H1 (cell line): ENCODE data around the gene LTBP1. TPM values are rescaled to one million over a fixed set of nuclear protein-coding genes. Genes with fewer than 3 reads are reported as not detected.

Experiments
- CTCF ChIA-PET: fragments of 300-600 bp; sonication (Branson Sonifier 250); formaldehyde crosslinking; loops from one replicate; lab custom pipeline; 2021; ENCODE audit not compliant: partially characterized antibody; lab: Charles Lee
- POLR2A ChIA-PET: fragments of 300-600 bp; sonication (Branson Sonifier 250); formaldehyde crosslinking; loops from one replicate; lab custom pipeline; 2021; ENCODE audit warnings: inconsistent platforms; ENCODE audit not compliant: partially characterized antibody; lab: Charles Lee
- DNase-seq, 2 experiments: peaks; one replicate each; pipeline versions ENCODE4 v3.0.0 to v3.0.0-alpha.2; 2010 to 2022; ENCODE audit warnings: low spot score in 2 of 2, low read depth in 1 of 2, mixed read lengths in 1 of 2
- FAIRE-seq: peaks from 2 replicates; lab custom pipeline; 2011; peaks lifted over from hg19 to GRCh38; lab: Jason Lieb, UNC
- H2AFZ ChIP-seq: 2 replicates; pipeline ENCODE4 v1.8.1; 2012; ENCODE audit warnings: low read length, inconsistent platforms
- H2AK5ac ChIP-seq: 2 replicates; pipeline ENCODE4 v1.6.1; 2013; ENCODE audit warnings: low read depth, low read length
- H2BK120ac ChIP-seq: replicated peaks from 2 replicates; pipeline ENCODE3; 2013; ENCODE audit warnings: low read depth, low read length, inconsistent platforms
- H2BK12ac ChIP-seq: 2 replicates; pipeline ENCODE4 v1.6.1; 2013; ENCODE audit warnings: low read depth, low read length
- H2BK15ac ChIP-seq: 2 replicates; pipeline ENCODE4 v1.6.1; 2013; ENCODE audit warnings: low read length
- H2BK20ac ChIP-seq: 2 replicates; pipeline ENCODE4 v1.6.1; 2013; ENCODE audit warnings: low read length
- H2BK5ac ChIP-seq: 2 replicates; pipeline ENCODE4 v1.6.1; 2013; ENCODE audit warnings: low read depth, low read length
- H3K14ac ChIP-seq: 2 replicates; pipeline ENCODE4 v1.6.1; 2013; ENCODE audit warnings: inconsistent platforms; ENCODE audit not compliant: insufficient read length
- H3K18ac ChIP-seq: 2 replicates; pipeline ENCODE4 v1.6.1; 2013; ENCODE audit warnings: low read length; ENCODE audit errors: extremely low read depth
- H3K23ac ChIP-seq: 2 replicates; pipeline ENCODE4 v1.6.1; 2013; ENCODE audit warnings: inconsistent platforms; ENCODE audit not compliant: insufficient read length
- H3K23me2 ChIP-seq: 2 replicates; pipeline ENCODE4 v1.6.1; 2013; ENCODE audit warnings: low read depth, low read length
- H3K27ac ChIP-seq: 2 replicates; pipeline ENCODE4 v1.6.1; 2011; ENCODE audit warnings: low read depth, low read length, inconsistent platforms
- H3K27me3 ChIP-seq, 4 experiments: replicated peaks in 1 of 4; 1 replicate in 1 of 4; 2 replicates in 3 of 4; pipeline versions ENCODE4 v1.6.1 to v1.8.1; 2011 to 2013; ENCODE audit warnings: low read length in 3 of 4, mild to moderate bottlenecking in 3 of 4, inconsistent platforms in 2 of 4, mixed read lengths in 2 of 4, moderate library complexity in 1 of 4; ENCODE audit not compliant: control insufficient read depth in 3 of 4, insufficient read depth in 3 of 4; ENCODE audit errors: extremely low read depth in 1 of 4
- H3K36me3 ChIP-seq, 4 experiments: 2 replicates each; pipeline versions ENCODE4 v1.6.1 to v1.8.1; 2011 to 2013; ENCODE audit warnings: mild to moderate bottlenecking in 4 of 4, low read length in 3 of 4, moderate library complexity in 2 of 4, control low read depth in 1 of 4, inconsistent platforms in 1 of 4; ENCODE audit not compliant: insufficient read depth in 4 of 4, control insufficient read depth in 2 of 4
- H3K4ac ChIP-seq: replicated peaks from 2 replicates; pipeline ENCODE3; 2013; ENCODE audit warnings: low read length, low read depth, mixed read lengths, inconsistent platforms; ENCODE audit not compliant: insufficient read length
- H3K4me1 ChIP-seq, 4 experiments: replicated peaks in 1 of 4; 1 replicate in 1 of 4; 2 replicates in 3 of 4; pipeline versions ENCODE4 v1.6.1 to v1.8.1; 2011 to 2013; ENCODE audit warnings: low read length in 3 of 4, inconsistent platforms in 2 of 4, mixed read lengths in 1 of 4; ENCODE audit not compliant: insufficient read depth in 4 of 4, control insufficient read depth in 3 of 4
- H3K4me2 ChIP-seq, 2 experiments: 2 replicates each; pipeline versions ENCODE4 v1.6.1 to v1.8.1; 2011 to 2013; ENCODE audit warnings: low read depth in 2 of 2, low read length in 2 of 2, control low read depth in 1 of 2, inconsistent platforms in 1 of 2, mild to moderate bottlenecking in 1 of 2; ENCODE audit not compliant: insufficient read depth in 1 of 2
- H3K4me3 ChIP-seq, 4 experiments: fragments of 200-600, 300-600 bp in 1 of 4; sonication (generic), shearing (Covaris generic), sonication (Bioruptor Twin) in 1 of 4; 2 replicates each; pipeline versions ENCODE4 v1.5.1 to v1.8.1; 2011 to 2016; ENCODE audit warnings: low read length in 4 of 4, low read depth in 3 of 4, control low read depth in 2 of 4, inconsistent platforms in 2 of 4, mild to moderate bottlenecking in 2 of 4, mixed read lengths in 1 of 4, moderate library complexity in 1 of 4; ENCODE audit not compliant: insufficient read depth in 2 of 4; ENCODE audit errors: extremely low read depth in 1 of 4
- H3K56ac ChIP-seq: replicated peaks from 2 replicates; pipeline ENCODE3; 2013; ENCODE audit warnings: low read depth, mild to moderate bottlenecking, mixed read lengths, low read length, inconsistent platforms; ENCODE audit not compliant: insufficient read length
- H3K79me1 ChIP-seq: 2 replicates; pipeline ENCODE4 v1.6.1; 2013; ENCODE audit warnings: low read depth, low read length, control low read depth
- H3K79me2 ChIP-seq, 2 experiments: 2 replicates each; pipeline versions ENCODE4 v1.6.1 to v1.8.1; 2012 to 2013; ENCODE audit warnings: low read length in 2 of 2, mild to moderate bottlenecking in 2 of 2, inconsistent platforms in 1 of 2; ENCODE audit not compliant: insufficient read depth in 2 of 2, control insufficient read depth in 1 of 2
- H3K9ac ChIP-seq, 4 experiments: replicated peaks in 1 of 4; 1 replicate in 1 of 4; 2 replicates in 3 of 4; pipeline versions ENCODE4 v1.6.1 to v1.8.1; 2011 to 2013; ENCODE audit warnings: low read depth in 3 of 4, low read length in 3 of 4, control low read depth in 2 of 4, mild to moderate bottlenecking in 2 of 4, moderate library complexity in 2 of 4, inconsistent platforms in 1 of 4; ENCODE audit errors: extremely low read depth in 1 of 4
- H3K9me3 ChIP-seq, 2 experiments: 2 replicates each; pipeline versions ENCODE4 v1.6.1 to v1.8.1; 2012 to 2013; ENCODE audit warnings: mild to moderate bottlenecking in 2 of 2, moderate library complexity in 2 of 2, control low read depth in 1 of 2, inconsistent platforms in 1 of 2, low read depth in 1 of 2, low read length in 1 of 2, mixed read lengths in 1 of 2; ENCODE audit not compliant: insufficient read depth in 2 of 2
- H4K20me1 ChIP-seq, 2 experiments: replicated peaks in 1 of 2; 2 replicates each; pipeline versions ENCODE3 to v1.8.1; 2011 to 2013; ENCODE audit warnings: inconsistent platforms in 2 of 2, low read length in 2 of 2, mild to moderate bottlenecking in 1 of 2; ENCODE audit not compliant: insufficient read depth in 2 of 2, control insufficient read depth in 1 of 2
- H4K5ac ChIP-seq: 2 replicates; pipeline ENCODE4 v1.6.1; 2013; ENCODE audit warnings: low read length, low read depth, mixed read lengths, inconsistent platforms; ENCODE audit not compliant: insufficient read length
- H4K8ac ChIP-seq: 2 replicates; pipeline ENCODE4 v1.8.0; 2013; ENCODE audit warnings: mild to moderate bottlenecking, moderate library complexity, low read length, inconsistent platforms; ENCODE audit not compliant: insufficient read depth; ENCODE audit errors: extremely low read depth
- H4K91ac ChIP-seq: replicated peaks from 2 replicates; pipeline ENCODE3; 2013; ENCODE audit warnings: low read length, mixed read lengths, inconsistent platforms; ENCODE audit not compliant: insufficient read length
- POLR2A ChIP-seq, 2 experiments: IDR thresholded peaks; 1 replicate in 1 of 2; 2 replicates in 1 of 2; pipeline ENCODE4 v1.6.1; 2011; ENCODE audit warnings: low read depth in 2 of 2, low read length in 2 of 2, mild to moderate bottlenecking in 2 of 2; ENCODE audit errors: control extremely low read depth in 1 of 2
- TCF12 ChIP-seq: IDR thresholded peaks from 2 replicates; pipeline ENCODE4 v1.6.1; 2011; ENCODE audit warnings: low read depth, mild to moderate bottlenecking, low read length
- WGBS, 2 experiments: shearing (Covaris generic) in 1 of 2; methylation state at CpG; one replicate each; pipeline versions ENCODE4 v1.1.6 to v1.1.7; 2013 to 2015; ENCODE audit warnings: low lambda C conversion rate in 2 of 2, mixed read lengths in 2 of 2, inconsistent platforms in 1 of 2, low coverage in 1 of 2, missing lambda C conversion rate in 1 of 2; ENCODE audit not compliant: insufficient replicate concordance in 2 of 2, insufficient coverage in 1 of 2, insufficient read length in 1 of 2; ENCODE audit errors: extremely low coverage in 1 of 2, missing lambda C conversion rate in 1 of 2; 5-methylcytosine and 5-hydroxymethylcytosine counted together
- polyA plus RNA-seq, 7 experiments: library from polyadenylated mRNA; depleted of rRNA in 3 of 7; stranded (reverse) in 5 of 7; unstranded in 2 of 7; fragments of >200 nt in 5 of 7; fragments of 200-250 nt in 2 of 7; gene quantifications; 1 replicate in 5 of 7; 2 replicates in 1 of 7; 4 replicates in 1 of 7; pipeline versions ENCODE4 v1.2.1 to v1.2.3, GENCODE V29; 2011 to 2013; ENCODE audit warnings: missing spikeins in 2 of 7, mixed read lengths in 2 of 7
- total RNA-seq: library from RNA; stranded (reverse); fragmentation: NEBNext Ultra II Directional; extraction: Animal tissue kit (Norgen Biotek cat#: 25700); gene quantifications from 2 replicates; pipeline ENCODE4 v1.2.1, GENCODE V29; 2021

Gene LTBP1
- total and polyA plus RNA-seq, 2 of the 8 experiments (the other 6 are each of a cell fraction or from before 2014, with no cell fraction given): 15.4 to 24.7 TPM

DNA sequence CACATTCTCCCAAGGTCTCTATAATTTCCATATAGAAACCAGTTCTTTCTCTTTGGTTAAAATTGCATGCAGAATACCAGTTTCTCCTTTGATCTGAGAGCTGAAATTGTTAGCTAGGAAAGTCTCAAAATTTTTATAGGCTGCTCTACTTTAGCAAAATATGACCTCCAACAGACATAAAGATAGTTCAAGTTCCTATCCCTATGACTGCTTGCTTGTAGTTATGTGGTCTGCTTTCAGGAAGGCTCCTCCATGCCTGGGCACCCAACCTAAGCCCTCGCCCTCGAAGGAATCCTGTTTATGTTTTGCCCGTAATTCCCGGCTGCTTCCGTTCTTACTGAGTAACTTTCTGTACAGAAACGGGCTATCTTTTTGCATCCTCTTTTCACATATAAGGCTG lies 28.0 kb upstream of the LTBP1 start:
- no peaks in the 10 kb centered on the region for H3K79me2 ChIP-seq
- 87% methylated on average over 6 of the region's 6 CpGs; no CpG with 5 or more reads in 1 of the 2 experiments for WGBS, 2 experiments
- no peak overlapping the region for H3K14ac ChIP-seq
- no peak overlapping the region for H3K27ac ChIP-seq
- H3K9ac ChIP-seq: no peak overlapping the region
- no peaks in the 10 kb centered on the region for H3K4me1 ChIP-seq
- ChIA-PET POLR2A (no interaction called here), CTCF (no interaction called here)
- no peak overlapping the region for H2BK12ac ChIP-seq
- H2AK5ac ChIP-seq: no peak overlapping the region
- no peak overlapping the region for H4K8ac ChIP-seq
- no peak overlapping the region for H4K5ac ChIP-seq
- H2AFZ ChIP-seq: no peak overlapping the region
- no peak overlapping the region for H3K4me2 ChIP-seq
- no peak overlapping the region for H2BK120ac ChIP-seq
- no peak overlapping the region for H3K23ac ChIP-seq
- H3K56ac ChIP-seq: no peak overlapping the region
- H3K23me2 ChIP-seq: no peaks in the 10 kb centered on the region
- no peaks in the 10 kb centered on the region for H3K9me3 ChIP-seq
- DNase-seq (no peak), FAIRE-seq (no peak)
- no peak overlapping the region for H3K4me3 ChIP-seq
- H3K27me3 ChIP-seq: no peaks in the 10 kb centered on the region
- H2BK20ac ChIP-seq: no peak overlapping the region
- H3K79me1 ChIP-seq: no peaks in the 10 kb centered on the region
- H3K36me3 ChIP-seq: no peaks in the 10 kb centered on the region
- no peaks in the 10 kb centered on the region for H4K20me1 ChIP-seq
- H3K18ac ChIP-seq: no peak overlapping the region
- H2BK5ac ChIP-seq: no peak overlapping the region
- H4K91ac ChIP-seq: no peak overlapping the region
- H3K4ac ChIP-seq: no peak overlapping the region
- no peak overlapping the region for H2BK15ac ChIP-seq
- TF ChIP-seq POLR2A (IDR thresholded peaks at IDR 0.05; ENCODE audit: control extremely low read depth in 1 of 2, low read depth in 2 of 2, low read length in 2 of 2): no peak
- TF ChIP-seq TCF12: no peak
